Activated CD8-positive, alpha-beta memory T cell treated with anti-CD3 and anti-CD28 coated beads, Interleukin-2, amount 50 U/mL, for 4 hours (primary cell): ENCODE results near the gene TIMP3.

Source experiments
- DNase-seq: peaks from one replicate; pipeline ENCODE4 v3.0.0-alpha.2; 2020

The TIMP3 gene

DNA sequence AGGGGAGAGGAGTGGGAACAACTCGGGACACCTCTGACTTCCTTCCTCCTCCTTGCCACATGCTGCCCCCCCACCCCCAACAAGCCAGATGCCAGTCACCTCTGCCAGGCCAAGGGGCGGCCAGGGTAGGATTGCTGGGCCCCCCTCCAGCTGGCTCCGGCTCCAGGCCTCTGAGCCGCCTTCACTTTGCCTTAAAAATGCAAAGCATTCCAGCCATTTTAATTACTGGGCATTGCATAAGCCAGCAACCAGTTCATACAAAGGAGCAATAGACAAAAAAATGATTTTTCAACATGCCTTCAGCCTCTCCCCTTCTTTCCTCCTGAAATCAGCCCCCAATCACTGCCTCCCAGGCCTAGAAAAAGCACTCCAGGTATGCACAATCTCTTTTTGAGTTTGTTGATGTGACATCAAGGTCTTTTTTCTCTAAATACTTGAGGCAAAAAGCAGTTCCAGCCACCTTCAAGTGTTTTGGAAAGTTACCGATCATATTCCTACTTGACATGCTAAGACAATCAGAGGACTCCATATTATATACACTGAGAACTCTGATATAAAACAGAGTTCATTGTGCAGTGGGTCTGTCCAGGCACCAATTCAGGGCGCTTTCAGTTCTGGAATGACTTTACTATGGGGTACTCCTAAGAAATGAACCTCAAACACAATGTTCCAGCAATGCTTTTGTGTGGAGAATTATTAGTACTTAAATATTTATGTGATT, 12.4 kb upstream of the TIMP3 start:
- no peak for DNase-seq

- DNase-seq, result no peak
These were observed 11.5 kb upstream of the TIMP3 start for GRCh38 chr22:32789797-32790620.

GRCh38 chr22:32791056-32791455, 10.4 kb upstream of the TIMP3 start:
- no peak for DNase-seq

DNA sequence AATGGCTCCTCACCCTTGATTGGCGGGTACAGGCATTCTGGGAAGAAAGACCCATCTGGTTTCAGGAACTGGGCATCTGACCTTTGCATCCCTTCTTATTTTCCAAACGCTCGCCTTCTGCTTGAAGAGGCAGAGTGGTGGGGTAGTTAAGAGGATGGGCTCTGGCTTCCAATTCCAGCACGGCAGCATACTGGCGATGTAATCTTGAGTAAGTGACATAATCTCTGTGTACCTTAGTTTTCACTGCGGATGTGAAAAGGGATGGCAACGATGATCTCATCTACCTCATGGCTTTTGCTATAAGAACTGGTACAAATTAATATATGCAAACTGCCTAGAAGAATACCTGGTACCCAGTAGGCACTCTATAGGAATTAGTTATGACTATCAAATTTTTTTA, 10.0 kb upstream of the TIMP3 start:
- no peak for DNase-seq

GRCh38 chr22:32793589-32793988, 7.9 kb upstream of the TIMP3 start:
- no peak for DNase-seq

- no peak for DNase-seq
These were observed 6.9 kb upstream of the TIMP3 start for GRCh38 chr22:32794449-32795213.

- DNase-seq, result no peak
These were observed 6.3 kb upstream of the TIMP3 start for GRCh38 chr22:32795214-32795596.

DNA sequence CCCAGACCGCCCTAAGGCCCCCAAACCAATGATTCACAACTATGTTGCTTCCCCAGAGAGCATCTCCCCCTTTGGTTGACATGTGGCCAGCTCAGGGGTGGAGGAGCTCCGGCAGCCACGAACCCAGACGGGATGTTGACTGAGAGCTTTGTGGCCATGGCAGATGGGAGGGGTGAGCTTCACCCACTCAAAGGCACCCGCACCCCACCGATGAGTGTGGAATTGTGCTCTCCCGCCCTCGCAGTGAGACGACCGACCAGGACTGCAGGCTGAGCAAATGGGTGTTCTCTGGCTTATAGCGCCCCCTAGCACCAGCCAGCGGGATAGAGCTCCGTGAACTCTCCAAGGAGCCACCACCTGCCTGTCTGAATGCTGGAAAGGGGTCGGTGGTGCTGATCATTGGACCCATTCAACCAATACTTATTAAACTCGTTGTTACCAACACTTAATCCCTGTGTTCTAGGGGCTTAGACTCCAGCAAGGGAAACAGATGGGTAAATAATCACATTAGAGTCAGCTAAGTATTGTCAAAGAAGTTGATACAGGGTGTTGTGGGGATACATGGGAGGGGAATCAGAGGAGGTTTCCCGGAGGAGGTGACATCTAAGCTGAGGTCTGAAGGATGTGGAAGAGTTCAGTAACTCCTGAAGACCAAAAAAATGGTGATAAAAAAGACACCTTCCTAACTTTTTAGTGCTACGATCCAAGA, 4.5 kb upstream of the TIMP3 start:
- DNase-seq, result peak; percentile 47

GRCh38 chr22:32799496-32799895, 2.0 kb upstream of the TIMP3 start:
- no peak for DNase-seq

GRCh38 chr22:32800158-32800882, 1.2 kb upstream of the TIMP3 start:
- no peak for DNase-seq

DNA sequence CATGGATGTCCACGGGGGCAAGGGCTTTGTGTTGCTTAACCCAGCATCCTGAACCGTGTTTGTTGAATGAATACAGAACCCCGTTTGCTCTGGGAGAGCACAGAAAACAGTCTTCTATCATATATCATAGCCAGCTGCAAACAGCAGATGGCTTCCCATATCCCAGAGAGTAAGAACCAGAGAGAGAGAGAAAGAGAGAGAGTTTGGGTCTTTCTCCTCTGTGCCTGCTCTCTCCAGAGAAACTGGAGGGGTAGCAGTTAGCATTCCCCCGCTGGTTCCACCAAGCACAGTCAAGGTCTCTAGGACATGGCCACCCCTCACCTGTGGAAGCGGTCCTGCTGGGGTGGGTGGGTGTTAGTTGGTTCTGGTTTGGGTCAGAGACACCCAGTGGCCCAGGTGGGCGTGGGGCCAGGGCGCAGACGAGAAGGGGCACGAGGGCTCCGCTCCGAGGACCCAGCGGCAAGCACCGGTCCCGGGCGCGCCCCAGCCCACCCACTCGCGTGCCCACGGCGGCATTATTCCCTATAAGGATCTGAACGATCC, 440 bp upstream of the TIMP3 start:
- DNase-seq, result no peak

GRCh38 chr22:32802237-32802765, 796 bp downstream of the TIMP3 start:
- no peak for DNase-seq

DNA sequence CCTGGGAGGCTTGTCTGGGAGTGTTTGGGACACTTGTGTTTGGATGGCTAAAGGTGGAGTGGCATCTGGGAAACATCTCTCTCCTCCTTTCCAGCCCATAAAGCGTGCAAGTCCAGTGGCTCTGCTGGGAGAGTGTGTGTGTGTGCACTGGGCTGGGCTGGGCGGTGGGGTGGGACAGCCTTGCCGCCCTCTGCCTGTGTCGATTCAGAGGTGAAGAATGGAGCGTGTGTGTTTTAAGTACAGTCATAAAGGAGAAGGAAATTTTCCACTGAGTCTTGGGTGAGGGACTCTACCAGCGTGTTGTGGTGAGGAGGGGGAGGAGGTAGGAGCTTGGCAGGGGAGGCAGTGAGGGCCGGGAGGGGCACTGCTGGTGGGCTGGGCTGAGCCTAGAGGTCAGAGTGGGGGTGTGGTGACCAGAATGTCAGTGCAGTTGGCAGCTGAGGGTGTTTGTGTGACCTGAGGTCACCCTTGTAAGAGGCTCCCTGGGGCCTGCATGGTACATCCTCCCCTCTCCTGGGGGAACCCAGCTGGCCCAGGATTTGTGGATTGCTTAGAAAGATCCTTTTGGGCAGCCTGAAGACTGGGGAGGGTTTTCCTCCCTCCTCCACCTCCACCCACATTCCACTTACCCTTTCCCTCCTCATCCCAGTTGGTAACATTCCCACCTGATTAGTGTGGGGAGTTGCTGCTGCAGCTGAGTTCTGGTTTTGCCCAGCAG, 1.7 kb downstream of the TIMP3 start:
- no peak for DNase-seq

GRCh38 chr22:32803738-32804435, 2.4 kb downstream of the TIMP3 start:
- no peak for DNase-seq

DNA sequence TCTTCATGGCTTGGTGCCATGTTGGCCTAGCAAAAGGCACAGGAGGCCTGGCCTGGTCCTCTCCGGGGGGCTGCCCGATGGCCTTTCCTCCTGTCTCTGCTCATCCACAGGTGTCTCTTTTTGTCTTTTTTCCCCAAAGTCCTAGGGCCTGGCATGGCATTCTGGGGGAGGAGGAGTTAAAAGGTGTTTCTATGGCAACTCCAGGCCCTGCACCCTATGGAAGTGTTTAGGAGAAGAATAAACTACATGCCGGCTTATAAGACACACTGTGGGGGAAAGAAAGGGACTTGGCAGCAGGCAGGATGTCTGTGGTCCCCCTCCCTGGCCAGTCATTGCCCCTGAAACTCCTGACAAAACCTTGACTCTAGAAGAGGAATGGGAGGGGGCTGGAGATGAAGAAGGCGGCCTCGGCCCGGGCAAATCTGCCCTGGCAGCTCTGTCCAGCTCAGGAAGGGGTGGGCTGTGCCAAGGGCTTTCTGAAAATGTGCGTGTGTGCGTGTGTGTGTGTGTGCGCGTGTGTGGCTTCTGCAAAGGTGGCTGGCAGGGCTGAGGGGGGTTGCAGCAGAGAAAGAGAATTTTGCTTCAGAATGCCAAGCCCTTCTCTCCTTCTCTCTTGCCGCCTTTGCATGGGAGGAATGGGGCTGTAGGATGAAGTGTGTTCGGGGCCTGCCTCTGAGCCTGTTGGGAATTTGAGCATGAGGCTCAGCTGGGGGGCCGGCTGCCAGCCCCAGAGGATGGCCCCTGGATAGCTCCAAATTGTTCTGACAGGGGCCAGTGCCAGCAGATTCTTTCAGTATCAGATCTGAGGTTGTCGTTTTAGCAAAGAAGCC, 3.2 kb downstream of the TIMP3 start:
- no peak for DNase-seq

DNA sequence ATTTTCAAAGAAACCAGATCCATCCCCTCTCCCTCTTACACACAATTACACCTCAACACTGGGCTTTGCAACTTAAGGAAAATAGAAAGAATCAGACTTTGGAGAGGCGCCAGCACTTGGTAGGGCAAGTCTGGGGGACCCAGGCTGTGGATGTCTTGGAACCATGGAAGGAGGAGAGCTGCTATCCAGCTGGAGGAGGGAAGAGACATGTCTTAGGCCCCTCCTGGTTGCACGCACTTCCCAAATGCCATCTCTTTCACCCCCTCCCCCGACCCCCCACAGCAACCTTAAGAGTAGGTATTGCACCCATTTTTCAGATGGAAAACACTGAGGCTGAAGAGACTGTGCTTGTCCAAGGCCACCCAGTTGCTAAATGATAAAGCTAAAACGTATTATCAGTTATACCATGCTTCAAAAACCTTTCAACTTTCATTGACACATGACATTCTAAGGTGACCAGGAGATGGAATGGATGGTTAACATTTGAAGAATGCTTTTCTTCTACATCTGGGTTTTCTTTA, 3.9 kb downstream of the TIMP3 start:
- DNase-seq, result no peak

DNA sequence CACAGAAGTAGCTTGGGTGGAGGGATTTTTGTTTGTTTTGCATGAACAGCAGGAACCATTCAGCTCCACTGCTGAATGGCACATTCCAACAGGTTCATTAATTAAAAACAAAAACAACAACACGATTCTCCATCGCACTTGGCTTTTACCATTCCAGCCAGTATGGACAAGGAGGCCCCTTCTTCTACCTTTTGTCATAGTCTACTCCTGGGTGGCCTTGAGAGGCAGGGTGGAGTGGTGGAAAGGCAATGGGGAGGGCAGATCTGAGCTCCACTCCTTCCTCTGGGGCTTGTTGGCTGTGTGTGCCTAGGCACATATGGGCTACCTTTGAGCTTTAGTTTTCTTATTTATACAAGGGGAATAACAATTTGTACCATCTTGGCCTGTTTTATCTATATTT, 4.8 kb downstream of the TIMP3 start:
- no peak for DNase-seq

DNA sequence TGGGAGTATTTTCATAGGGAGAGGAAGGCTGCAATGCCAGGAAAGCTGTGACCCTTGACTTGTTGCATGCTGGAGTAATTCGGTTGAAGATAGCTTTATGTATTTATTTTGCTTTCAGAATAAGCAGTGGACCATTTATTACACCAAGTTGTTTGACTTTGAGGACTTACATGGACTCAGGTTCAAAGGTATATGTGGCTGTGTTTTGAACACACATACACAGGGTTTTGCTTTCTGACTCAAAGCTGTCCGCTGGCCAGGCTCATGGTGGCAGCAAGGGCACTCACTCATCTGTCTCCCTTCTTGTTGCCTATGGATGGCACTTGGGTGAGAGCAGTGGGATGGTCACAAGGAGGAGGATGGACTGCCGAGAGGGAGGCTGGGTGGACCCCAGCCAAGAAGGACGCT, 6.5 kb downstream of the TIMP3 start:
- no peak for DNase-seq
